HG02798 (cell line): ENCODE measurements around the gene FNTB.

Experiments used
- ATAC-seq: cut with Tn5 transposase; IDR thresholded peaks from one replicate; pipeline ENCODE4 v1.9.1; 2021; ENCODE audit warnings: mild to moderate bottlenecking; ENCODE audit not compliant: unreplicated experiment, poor library complexity

FNTB gene

GRCh38 chr14:64952598-64953309, 33.9 kb upstream of the FNTB start:
- peak; percentile 55 for ATAC-seq

- no peak for ATAC-seq
Measured at GRCh38 chr14:64953310-64953654, 33.4 kb upstream of the FNTB start.

- no peak for ATAC-seq
Measured at GRCh38 chr14:64953661-64954060, 33.0 kb upstream of the FNTB start.

GRCh38 chr14:64954491-64955240, 32.0 kb upstream of the FNTB start:
- no peak for ATAC-seq

- ATAC-seq = no peak
Measured at GRCh38 chr14:64955297-64955696, 31.4 kb upstream of the FNTB start.

GRCh38 chr14:64956697-64957406, 29.8 kb upstream of the FNTB start:
- no peak for ATAC-seq

GRCh38 chr14:64958201-64958600, 28.5 kb upstream of the FNTB start:
- no peak for ATAC-seq

- ATAC-seq = no peak
Measured at GRCh38 chr14:64958743-64959142, 28.0 kb upstream of the FNTB start.

GRCh38 chr14:64960762-64961276, 25.9 kb upstream of the FNTB start:
- no peak for ATAC-seq

GRCh38 chr14:64963611-64964010, 23.1 kb upstream of the FNTB start:
- no peak for ATAC-seq

GRCh38 chr14:64965356-64966000, 21.2 kb upstream of the FNTB start:
- no peak for ATAC-seq

GRCh38 chr14:64966976-64967375, 19.7 kb upstream of the FNTB start:
- no peak for ATAC-seq

- no peak for ATAC-seq
Measured at GRCh38 chr14:64968167-64968566, 18.5 kb upstream of the FNTB start.

- ATAC-seq = no peak
Measured at GRCh38 chr14:64968651-64969050, 18.0 kb upstream of the FNTB start.

- ATAC-seq = no peak
Measured at GRCh38 chr14:64970041-64970440, 16.7 kb upstream of the FNTB start.

GRCh38 chr14:64970776-64971477, 15.8 kb upstream of the FNTB start:
- ATAC-seq = no peak

- no peak for ATAC-seq
Measured at GRCh38 chr14:64971491-64971942, 15.2 kb upstream of the FNTB start.

GRCh38 chr14:64971943-64972791, 14.5 kb upstream of the FNTB start, which contains the start of gene RAB15:
Gene RAB15, minus strand, starts transcription at chr14:64972336. Its CDS starts 260 bp downstream, at chr14:64972076.
- peak; percentile 43 for ATAC-seq

- ATAC-seq = no peak
Measured at GRCh38 chr14:64973026-64973442, 13.7 kb upstream of the FNTB start.
